Stromal cell of bone marrow (primary cell): Measurements from ENCODE around the gene ANKMY1.
"Not testable (repeated sequence)": the region's sequence is repeated elsewhere in the genome, so short reads cannot be mapped to it uniquely, and the experiment has no call there.

Source experiments
- DNase-seq: peaks from one replicate; pipeline ENCODE4 v3.0.0-alpha.2; 2012; ENCODE audit warnings: low read depth

Gene ANKMY1

DNA sequence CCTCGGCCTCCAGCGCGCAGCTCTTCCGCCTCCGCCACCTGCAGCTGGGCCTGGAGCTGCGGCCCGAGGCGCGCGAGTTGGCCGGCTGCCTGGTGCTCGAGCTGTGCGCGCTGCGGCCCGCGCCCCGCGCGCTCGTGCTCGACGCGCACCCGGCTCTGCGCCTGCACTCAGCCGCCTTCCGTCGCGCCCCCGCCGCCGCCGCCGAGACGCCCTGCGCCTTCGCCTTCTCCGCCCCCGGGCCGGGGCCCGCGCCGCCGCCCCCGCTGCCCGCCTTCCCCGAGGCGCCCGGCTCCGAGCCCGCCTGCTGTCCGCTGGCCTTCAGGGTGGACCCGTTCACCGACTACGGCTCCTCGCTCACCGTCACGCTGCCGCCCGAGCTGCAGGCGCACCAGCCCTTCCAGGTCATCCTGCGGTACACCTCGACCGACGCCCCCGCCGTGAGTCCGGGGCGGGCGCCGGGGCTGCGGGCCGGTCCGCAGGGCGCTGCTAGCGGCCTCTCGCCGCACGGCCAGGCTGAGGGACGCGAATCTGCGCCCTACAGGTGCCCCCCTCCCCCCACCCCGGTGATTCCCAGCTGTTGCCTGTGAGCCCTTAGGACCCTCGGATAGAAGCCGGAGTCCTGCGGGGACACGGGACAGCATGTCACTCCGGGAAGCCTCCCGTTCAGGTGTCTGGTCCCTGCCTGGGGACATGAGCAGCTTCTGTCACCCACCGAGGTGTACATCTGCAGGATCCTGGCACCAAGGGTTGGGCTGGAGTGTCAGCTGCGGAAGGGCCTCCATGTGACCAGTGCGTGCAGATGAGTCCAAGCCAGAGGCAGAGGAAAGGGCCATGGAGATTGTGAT is 11.1 kb upstream of the ANKMY1 start:
- DNase-seq = no peak

DNA sequence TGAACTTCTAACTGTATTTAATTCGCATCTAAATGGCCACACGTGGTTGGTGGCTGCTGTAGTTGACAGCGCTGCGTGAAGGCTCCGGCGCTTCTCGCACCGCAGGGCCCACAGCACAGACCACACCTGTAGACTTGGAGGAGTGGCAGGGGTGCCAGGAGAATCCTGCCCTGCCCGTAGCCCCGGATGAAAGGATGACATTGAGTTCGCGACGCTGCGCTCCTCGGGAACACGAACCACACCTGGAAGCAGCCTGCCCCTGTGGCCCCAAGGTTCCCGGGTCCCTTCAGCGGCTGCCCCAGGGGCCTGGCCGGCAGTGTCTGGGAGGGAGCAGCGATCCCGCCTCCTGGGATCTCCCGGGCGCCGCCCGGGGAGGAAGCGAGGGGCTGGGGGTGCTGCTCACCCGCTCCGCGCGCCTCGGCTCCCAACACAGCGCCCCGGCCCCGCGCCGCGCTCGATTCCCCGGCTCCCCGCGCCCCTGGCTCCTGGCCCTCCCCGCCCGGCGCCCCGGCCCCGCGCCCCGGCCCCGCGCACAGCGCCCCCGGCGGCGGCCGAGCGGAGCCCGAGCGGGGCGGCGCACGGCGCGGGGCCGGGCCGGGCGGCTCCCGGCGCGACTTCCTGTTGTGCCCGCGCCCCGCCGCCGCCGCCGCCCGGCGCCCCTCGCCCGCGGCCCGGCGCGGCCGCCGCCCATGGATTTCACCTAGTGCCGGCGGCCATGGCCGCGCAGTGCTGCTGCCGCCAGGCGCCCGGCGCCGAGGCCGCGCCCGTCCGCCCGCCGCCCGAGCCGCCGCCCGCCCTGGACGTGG is 10.3 kb upstream of the ANKMY1 start, which contains the start of gene RNPEPL1:
RNPEPL1 (plus strand) TSS at position 613 of the 806 bp plus-strand sequence; CDS start at position 716, 103 bp downstream.
- no peak for DNase-seq

DNA sequence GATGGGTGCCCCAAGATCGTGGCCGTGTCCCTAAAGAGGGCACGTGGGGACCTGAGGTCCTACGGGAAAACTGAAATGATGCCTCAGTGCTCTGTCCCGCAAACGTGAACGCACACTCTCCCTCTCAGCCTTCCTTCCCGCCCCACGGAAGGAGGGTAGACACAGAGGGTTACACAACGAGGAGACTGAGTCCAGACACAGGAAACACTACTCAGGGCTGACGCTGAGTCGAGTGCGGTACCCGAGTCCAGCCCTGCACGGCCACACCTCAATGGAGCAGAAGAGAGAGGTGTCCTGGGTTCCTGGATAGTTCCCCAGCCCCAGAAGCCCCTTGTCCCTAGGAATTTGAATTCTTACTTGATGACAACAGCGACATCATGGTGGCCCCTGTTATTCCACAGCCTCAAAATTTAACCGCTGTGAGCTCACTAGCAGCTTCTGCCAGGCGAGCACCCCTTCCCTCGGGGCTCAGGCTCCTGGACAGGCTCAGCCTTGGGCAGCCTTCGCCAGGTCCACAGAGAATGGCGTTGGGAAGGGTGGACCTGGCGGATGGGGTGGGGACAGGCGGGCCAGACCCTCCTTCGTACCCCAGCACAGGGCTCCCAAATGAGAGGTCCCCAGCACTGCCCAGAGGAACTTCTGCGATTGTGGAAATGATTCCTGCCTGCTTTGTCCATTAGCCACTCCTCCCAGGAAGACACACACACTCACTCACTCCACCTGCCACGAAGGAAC is 9.5 kb upstream of the ANKMY1 start:
- DNase-seq = no peak

DNA sequence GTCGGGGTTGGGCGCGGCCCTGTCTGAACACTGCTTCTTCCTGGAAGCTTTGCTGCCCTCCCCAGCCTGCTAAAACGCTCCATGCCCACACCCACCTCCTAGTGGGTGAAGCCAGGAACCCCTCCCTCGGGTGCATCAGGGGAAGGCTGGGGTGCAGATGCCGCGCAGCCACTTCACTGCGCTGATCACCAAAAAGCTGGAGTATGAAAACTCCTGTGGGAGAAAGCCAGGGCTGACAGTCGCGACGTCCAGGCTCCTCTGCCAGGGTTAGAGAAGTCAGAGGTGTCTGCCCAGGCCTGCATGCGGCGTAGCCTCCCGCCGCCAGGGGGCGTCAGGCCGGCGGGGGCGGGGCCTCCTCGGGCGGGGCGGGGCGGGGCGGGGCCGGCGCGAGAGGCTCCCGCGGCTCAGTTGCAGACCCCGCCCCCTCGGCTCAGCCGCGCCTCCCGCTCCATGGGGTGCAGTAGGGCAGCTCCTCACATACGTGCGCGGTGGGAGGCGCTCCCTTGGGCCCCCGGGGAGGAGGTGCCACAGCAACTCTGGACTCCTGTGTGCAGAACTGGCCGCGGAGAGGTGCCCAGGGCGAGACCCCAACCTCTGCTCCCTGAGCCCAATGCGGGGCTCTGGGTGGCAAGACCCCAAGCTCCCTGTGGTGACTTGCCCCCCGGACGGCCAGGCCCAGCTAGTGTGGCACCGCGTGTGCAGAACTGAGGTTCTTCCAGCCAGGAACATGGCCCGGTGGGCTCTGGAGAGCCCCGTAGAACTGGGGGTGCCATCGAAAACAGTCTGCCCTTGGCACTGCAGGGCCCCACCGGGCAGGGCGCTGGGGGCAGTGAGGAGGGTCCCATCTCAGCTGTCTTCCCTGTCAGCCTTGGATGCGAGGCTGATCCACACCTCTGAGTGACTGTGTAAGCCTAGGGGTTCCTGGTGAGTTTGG is 8.7 kb upstream of the ANKMY1 start:
- DNase-seq = no peak

DNA sequence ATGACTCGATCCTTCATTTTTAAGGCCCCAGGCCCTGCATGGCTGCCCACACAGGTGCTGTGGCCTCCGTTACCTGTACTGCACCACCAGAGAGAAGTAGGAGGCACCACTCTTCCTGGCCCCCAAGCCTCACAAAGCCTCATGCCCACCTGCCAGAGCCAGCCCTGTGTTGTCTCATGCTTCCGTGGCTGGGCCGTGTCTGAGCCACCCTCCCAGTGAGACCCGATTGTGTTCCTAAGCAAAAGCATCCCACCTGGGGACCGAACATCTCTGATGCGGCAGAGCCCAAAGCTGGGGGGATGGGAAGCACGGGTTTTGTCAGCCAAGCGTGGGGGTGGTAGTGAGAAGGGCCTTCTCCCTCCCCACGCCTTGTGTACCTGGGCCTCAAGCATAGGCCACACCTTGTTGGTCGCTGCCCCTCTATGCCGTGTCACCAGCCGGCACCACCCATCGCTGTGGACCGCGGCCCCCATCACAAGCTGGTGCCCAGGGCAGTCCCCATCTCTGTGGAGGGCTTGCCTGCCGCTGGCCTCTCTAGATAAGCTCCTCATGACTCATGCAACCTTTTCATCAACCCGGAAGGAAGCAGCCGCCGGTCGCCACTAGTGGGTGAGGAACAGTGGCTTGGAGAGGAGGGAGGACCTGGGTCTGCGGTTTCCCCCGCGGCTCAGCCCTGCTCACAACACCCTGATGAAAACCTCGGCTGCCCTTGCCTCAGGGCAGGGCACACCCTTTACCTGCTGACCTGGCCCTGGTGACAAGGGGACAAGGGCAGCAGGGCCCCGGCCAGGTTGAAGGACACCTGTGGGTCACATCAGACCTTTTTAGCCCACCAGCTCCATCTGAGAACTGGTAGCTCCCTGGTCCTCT is 7.8 kb upstream of the ANKMY1 start:
- DNase-seq = no peak

DNA sequence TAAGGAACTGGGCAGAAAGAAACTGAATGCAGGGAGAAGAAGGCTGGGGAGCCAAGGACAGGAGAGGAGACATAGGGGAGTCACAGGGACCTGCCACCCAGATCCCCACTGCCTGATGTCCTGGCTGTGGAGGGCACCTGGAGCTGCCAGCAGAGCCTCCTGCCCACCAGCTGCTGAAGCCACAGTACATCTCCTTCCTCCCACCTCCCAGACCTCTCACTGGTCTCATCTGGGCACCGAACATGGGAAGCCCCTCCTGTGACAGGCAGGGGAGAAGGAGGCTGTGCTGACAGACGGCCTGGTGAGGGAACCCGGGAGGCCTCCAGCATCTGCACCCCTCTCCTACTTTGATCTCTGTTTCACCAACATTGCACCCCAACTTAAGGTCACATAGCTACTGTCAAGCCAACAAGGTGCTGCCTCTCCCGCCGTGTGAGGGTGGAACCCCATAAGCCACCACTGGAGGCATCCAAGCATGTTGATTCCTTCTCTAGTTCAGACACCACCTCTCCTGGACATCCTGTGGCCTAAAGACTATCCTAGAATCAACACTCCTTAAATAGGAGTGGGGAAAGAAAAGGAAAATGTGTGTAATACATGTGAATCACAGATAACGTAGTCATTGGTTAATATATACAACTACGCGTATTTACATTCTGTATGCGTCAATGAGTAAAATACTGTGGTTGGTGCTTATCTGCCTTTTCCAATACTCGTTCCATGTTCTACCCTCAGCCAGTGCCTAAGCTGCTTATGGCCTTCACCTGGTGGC is 7.0 kb upstream of the ANKMY1 start:
- DNase-seq = no peak

DNA sequence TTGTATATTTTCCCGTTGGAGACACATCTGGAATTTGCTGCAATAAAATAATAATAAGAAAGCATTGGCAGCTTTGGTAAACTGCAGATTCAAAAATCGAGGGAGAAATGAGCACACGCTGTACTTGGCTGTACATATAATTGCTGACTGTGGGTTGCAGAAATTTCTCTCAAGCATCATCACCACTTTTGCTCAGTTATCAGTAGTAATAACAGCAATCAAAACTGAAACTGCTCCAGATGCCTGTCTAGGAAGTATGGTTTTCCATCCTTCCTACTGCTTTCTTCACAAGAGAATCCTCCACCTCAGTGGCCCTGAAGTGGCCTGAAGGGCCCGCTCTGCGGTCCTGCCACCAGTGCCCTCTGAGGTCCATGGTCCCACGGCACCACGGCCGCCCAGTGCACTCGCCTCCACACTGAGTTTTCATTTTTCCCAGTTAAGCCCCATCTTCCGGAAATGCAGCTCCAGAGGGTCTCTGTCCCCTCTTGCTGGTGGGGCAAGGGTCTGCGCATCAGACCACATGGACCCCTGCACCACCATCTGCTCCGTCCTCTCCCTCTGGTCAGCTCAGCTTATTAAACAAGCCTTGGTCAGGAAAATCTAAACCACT is 6.3 kb upstream of the ANKMY1 start:
- DNase-seq = no peak

DNA sequence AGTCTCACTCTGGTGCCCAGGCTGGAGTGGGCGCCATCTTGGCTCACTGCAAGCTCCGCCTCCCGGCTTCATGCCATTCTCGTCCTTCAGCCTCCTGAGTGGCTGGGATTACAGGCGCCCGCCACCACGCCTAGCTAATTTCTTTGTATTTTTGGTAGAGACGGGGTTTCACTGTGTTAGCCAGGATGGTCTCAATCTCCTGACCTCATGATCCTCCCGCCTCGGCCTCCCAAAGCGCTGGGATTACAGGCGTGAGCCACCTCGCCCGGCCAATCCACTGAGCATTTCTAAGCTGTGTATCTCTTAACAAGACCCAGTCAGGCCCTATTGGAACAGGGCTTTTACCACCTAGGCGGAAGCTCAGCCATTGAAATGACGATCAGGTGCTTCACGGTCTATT is 5.4 kb upstream of the ANKMY1 start:
- DNase-seq = not testable (repeated sequence)

DNA sequence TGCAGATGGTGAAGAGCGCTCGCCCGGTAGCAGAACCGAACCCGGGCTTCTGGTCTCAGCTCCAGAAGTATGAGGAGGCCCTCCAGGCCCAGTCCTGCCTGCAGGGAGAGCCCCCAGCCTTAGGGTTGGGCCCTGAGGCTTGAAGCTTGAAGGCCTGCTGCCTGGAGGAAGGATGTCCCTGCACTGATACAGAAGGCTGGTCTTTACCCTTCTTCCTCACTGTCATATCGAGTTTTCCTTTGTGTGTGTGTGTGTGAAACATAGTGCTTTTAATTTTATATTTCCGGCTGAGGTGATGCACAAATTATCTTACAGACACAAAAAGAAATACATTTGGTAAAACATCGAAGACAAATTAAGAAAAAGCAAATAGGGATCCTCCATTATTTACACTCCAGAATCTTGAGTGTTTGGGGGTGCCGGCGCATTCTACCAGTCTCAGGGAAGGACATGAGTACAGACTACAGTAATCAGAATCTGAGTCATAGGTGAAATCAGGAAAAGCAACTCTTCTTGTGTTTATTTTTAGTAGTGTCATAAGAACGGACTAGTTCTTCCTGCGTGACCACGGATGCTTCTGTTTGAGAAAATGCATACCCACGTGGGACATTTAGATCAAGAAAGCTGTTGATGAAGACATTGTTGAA is 3.7 kb upstream of the ANKMY1 start:
- peak; percentile 43 for DNase-seq

DNA sequence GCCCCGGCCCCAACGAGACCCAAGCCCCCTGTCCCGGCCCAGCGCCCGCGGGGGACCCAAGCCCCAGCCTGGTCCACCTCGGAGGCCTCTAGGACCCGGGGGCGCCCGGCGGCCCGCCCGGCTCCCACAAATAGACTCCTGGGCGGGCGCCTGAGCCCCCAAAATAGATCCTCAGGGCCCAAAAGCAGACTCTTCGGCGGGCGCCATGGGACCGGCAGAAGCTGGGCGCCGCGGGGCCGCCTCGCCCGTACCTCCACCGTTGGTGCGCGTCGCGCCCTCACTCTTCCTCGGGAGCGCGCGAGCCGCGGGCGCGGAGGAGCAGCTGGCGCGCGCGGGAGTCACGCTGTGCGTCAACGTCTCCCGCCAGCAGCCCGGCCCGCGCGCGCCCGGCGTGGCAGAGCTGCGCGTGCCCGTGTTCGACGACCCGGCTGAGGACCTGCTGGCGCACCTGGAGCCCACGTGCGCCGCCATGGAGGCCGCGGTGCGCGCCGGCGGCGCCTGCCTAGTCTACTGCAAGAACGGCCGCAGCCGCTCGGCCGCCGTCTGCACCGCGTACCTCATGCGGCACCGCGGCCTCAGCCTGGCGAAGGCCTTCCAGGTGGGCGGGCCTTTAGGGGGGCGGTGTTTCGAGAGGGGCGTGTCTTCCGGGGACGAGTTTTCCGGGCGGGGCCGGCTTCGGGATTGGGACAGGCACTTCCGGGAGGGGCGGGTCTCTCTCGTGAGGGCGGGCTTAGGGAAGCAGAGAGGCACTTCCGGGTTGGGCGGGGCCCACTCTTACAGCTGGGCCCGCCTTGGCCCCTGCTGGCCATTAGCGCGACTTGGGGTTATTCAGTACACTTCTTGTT is 2.9 kb upstream of the ANKMY1 start:
- DNase-seq = peak; percentile 96

DNA sequence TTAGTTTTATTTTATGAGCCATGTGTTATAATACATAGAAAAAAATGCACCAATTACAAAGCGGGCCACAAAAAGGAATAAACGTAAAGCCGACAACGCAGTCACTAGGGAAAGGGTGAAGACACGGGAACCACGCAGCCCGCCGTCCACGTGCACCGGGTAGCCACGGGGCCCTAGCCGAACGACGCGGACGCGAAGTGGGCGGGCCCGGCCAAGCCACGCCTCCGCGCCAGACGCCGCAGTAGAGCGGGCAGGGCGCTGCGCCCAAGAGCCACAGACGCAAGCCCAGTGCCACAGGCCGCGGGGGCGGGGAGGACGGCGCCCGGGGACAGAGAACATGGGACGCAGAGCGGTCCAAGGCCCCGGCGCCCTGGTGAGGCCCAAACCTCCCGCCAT is 2.3 kb upstream of the ANKMY1 start, which contains the start of gene DUSP28:
DUSP28 (plus strand) TSS at position 274 of the 396 bp plus-strand sequence. CDS start 328 bp downstream, outside the sequence.
- DNase-seq = peak; percentile 73

DNA sequence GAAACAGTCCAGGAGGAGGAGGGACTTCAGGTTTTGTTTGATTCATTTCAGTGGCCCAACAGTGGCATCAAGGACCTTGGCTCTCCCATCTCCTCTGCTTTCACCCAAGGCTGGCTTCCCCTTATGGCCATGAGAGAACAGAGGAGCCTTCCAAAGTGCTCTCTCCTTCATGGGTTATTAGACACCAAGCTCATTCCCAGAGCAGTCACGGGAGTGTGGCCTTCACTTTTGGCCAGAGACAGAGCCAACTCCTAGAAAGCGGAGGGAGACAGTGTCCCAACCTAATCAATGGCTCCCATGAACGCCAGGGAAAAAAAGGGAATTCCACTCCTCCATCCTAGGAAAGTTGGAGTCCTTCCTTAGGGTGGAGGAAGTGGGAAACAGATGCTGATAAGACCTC is 1.5 kb upstream of the ANKMY1 start:
- no peak for DNase-seq

DNA sequence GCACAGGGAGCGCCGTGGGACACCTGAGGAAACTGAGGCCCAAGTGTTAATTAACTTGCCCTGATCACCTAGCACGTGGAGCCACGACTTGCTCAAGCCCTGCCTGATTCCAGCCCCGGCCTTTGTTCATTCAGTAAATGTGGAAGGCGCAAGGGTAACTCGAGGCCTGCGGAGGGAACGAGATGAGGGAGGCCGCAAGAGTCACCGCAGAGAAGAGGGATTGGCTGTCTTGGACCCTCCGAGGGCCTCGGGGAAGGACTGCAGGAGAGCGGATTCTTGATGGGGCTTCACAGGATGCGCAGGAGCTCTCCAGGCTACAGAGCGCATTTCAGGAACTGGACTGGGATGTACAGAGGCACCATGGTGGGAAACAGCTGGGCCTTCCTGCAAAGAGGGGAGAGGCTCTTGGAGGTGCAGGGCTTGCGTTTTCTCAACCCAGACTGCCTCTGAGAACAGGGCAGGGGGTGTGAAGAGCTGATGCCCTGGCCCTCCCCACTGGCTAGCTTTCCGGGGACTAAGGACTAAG is 511 bp upstream of the ANKMY1 start:
- DNase-seq = no peak

DNA sequence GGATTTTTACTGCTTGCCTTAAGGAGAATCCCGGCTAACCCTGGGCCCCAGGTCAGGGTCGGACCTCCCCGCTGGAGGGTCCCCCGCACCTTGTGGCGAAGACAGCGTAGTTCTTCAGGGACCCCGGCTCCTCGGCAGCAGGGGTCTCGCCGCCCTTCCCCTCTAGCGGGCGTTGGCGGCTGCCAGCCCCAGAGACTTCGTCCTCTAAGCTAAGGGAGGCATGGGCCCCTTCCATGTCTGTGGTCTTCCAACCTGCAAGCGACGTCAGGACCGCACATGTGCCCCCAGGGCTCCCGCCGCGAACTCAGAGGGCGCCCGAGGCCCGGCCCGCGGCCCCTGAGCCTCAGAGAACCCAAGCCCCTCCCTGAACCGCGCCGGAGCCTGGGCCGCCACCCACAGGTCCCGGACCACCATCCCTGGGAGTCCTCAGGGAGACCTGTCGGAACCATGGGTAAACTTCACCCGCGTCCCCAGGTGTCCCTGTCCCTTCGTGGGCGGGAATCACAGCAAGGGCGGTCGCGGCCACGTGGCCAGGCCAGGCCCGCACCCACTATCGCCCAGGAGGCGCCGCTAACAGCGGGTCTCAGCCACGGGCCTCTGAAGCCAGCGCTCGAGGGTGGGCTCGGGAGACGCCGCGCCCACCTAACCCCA is 562 bp downstream of the ANKMY1 start:
- DNase-seq = no peak

DNA sequence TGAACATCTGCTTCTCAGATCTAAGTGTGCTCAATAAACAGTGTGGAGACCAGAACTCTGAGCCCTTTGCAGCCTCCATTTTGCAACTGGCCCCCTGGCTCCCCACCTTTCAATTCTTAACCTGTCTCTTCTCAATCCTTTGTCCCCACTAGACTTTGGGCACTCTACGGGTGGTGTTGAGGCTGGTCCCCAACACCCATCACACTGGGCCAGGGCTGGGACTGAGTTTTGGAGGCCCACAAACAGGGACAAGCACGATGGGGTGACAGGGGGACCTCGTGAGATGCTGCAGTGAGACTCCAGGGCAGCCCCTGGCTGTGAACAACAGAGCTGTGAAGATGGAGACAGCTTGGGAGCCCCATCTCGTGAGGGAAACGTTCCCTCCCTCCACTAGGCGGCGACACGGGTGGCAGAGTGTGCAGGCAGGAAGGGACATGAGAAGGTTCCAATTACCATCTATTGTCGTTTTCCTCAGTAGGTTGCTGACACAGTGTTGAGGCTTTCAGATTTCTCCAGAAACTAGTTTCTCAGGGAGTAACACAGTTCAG is 1.2 kb downstream of the ANKMY1 start:
- DNase-seq = no peak

DNA sequence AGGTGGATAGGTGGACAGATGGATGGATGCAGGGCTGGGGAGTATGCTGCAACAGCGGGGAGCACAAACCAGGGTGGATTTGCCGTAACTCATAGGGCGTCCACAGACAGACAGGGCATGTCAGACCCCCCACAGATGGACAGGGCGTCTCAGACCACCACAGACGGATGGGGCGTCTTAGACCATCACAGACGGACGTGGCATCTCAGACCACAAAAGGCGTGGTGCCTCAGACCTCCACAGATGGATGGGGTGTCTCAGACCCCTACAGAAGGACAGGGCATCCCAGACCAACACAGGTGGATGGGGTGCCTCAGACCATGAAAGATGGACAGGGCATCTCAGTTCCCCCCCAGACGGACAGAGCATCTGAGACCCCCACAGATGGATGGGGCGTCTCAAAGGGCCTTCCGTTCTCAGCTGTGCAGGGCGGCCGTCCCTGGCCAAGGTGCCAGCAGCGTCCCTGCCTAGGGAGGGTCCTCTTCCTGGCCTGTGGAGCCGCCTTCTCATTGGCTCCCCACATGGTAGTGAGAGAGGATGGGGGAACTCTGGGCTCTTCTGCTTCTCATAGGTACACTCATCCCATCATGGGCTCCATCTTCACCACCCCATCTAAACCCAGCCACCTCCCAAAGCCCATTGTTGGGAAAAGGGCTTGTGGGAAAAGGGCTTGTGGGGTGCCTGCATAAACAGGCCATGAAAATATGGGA is 2.1 kb downstream of the ANKMY1 start:
- DNase-seq = no peak
